ENCODE measurements around the gene ZNF471.

DNA sequence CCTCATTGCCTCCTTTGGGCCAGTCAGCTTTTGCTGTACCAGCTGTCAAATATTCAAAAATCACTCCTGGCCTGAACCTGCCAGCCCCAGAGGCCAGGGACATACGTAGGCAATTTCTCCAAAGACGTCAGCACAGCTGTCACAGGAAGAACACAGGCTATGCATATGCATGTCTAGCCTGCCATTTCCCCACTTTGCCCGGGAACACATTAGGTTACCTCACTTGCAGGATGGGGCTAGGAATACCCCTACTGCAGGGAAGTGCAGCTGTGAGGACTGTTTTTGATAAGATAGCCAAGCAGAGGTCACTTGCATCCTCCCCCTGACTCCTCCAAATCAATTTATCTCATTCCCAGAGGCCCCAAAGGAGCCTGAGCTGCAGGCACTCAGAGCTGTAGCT, 33.3 kb upstream of the ZNF471 start:
- TF ChIP-seq, protein P1, sequence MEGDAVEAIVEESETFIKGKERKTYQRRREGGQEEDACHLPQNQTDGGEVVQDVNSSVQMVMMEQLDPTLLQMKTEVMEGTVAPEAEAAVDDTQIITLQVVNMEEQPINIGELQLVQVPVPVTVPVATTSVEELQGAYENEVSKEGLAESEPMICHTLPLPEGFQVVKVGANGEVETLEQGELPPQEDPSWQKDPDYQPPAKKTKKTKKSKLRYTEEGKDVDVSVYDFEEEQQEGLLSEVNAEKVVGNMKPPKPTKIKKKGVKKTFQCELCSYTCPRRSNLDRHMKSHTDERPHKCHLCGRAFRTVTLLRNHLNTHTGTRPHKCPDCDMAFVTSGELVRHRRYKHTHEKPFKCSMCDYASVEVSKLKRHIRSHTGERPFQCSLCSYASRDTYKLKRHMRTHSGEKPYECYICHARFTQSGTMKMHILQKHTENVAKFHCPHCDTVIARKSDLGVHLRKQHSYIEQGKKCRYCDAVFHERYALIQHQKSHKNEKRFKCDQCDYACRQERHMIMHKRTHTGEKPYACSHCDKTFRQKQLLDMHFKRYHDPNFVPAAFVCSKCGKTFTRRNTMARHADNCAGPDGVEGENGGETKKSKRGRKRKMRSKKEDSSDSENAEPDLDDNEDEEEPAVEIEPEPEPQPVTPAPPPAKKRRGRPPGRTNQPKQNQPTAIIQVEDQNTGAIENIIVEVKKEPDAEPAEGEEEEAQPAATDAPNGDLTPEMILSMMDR (IDR thresholded peaks at IDR 0.05) = no peak
- TF ChIP-seq POLR2AphosphoS5 (IDR thresholded peaks at IDR 0.05) (no peak), POLR2A (IDR thresholded peaks at IDR 0.05) (no peak)
